GM19468 (cell line): ENCODE results near the gene BFSP2.
A peak's percentile ranks its signal among the peaks of the same experiment; 100 is the strongest.
"Not testable (repeated sequence)": the region's sequence is repeated elsewhere in the genome, so short reads cannot be mapped to it uniquely, and the experiment has no call there.

Experiments
- ATAC-seq: cut with Tn5 transposase; IDR thresholded peaks from one replicate; pipeline ENCODE4 v1.9.1; 2021; ENCODE audit warnings: mild to moderate bottlenecking, moderate library complexity, moderate number of reproducible peaks; ENCODE audit not compliant: unreplicated experiment; ENCODE audit errors: extremely low read depth

BFSP2 gene

DNA sequence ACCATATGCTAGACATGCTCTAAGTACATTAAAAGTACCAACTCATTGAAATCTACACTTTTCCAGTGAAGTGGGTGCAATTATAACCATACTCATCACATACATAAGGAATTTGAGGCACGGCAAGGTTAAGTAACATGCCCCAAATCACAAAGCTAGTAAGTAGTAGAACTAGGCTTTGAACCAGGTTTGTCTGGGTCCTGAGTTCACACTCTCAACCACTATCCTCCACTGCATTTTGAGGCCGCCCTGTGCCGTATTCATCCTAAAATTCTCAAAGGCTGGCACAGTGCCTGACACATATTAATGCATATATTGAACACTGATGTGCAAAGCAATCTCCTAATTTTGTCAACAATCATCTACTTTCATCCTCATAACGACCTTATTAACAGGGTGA is 104.9 kb downstream of the BFSP2 start:
- no peak for ATAC-seq

DNA sequence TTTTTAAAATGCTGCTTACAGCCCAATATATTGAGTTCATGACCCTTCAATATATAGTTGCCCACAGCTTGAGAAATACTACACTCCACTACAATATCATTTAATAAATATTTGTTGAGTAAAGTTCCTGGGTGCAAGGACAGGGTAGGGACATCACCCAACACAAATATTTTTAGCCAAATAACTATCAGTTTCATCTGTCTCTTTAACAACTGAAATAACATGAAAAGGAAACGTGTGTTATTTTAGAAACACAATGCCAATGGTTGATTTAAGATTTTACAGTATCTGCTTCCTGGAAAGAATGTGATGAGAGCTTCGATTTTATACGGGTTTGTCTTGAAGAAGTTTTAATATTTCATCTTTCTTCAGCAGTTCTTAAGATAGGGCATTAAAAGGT is 106.0 kb downstream of the BFSP2 start:
- ATAC-seq, result no peak

DNA sequence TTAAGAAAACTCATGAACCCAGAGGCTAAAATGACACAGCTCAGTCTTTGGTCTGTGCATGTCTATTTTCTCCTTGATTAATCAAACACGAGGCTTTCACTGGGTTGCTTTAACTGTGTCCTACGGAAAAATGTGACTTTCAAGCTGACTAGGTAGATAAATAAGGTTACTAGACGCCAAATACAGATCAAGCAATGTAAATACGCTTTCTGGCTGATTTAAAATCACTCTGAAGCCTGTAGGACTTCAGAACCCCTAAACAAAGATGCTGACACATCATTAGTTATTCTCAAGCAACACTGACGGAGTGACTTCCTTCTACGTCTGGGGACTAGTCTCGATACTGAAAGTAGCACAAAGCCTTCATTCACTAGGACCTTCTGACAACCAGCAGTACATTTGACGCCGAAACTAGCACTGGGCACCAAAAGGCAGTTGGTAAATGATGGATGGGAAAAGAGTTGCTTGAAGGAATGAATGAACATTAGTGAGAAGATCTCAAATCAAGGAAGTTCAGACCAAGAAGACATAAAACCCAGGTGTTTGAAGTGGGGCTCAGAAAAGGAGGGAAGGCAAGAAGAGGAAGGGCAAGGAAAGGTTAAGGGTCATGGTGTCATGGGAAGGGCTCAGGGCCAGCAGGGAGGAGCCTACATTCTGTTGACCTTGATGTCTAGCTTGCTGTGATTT is 106.5 kb downstream of the BFSP2 start:
- peak; percentile 92 for ATAC-seq

DNA sequence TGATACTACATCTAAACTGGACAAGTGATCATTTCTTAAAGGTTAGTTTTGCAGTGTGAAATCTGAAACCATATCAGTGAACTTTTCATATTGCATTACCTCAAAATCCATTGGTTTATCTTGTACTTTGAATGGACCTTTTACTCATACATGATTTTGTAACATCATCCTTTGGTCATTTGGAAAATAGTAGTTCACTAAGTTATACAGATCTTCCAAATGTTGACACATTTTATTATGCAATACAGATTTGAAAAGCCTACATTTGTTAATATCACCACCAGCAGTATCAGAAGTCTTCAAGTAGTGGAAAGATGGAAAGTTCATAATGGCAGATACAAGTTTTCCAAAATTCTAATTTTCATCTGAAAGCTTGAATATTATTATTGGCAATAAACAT is 109.6 kb downstream of the BFSP2 start:
- ATAC-seq, result no peak

DNA sequence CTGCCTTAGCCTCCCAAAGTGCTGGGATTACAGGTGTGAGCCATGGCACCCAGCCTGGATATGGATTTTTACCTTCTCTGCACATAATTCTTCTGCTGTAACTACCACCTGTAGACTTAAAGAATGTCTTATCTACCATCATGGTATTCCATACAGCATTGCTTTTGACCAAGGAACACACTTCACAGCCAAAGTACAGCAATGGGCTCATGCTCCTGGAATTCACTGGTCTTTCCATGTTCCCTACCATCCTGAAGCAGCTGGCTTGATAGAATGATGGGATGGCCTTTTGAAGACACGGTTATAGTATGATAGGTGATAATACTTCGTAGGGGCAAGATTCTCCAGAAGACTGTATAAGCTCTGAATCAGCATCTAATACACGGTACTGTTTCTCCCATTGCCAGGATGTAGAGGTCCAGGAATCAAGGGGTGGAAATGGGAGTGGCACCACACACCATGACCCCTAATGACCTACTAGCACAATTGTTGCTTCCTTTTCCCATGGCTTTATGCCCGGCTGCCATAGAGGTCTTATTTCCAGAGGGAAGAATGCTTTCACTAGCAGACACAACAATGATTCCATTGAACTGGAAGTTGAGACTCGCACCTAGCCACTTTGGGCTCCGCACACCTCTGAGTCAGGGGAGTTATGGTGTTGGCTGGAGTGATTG is 112.7 kb downstream of the BFSP2 start:
- ATAC-seq, result no peak

DNA sequence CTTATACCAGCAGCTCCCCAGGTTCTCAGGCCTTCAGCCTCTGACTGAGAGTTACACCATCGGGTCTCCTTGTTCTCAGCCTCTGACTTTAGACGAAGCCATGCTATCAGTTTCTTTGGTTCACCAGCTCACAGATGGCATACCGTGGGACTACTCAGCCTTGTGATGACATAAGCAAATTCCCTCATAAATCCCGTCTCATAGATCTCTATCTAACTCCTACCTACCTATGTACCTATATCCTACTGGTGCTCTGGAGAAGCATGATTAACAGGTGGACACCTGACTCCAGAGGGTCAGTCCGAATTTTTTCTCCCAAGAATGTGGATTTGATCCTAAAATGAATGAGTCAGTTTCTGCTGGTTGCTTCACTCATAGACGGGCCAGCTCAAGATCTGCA is 114.6 kb downstream of the BFSP2 start:
- ATAC-seq, result no peak

DNA sequence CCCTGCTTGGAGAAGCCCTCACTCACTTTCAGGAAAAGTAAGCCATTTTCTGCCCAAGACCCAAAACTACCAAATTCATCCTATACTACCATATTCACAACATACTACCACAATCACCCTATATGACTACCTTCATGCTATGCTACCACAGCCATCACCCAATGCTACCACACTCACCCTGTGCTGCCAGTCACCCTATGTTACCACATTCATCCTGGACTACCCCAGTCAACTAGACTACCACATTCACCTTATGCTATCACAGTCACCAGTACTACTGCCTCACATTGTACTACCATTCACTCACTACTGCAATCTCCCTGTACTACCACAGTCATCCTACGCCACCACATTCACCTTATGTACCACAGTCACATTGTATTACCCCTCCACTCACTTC is 115.3 kb downstream of the BFSP2 start:
- no peak for ATAC-seq

DNA sequence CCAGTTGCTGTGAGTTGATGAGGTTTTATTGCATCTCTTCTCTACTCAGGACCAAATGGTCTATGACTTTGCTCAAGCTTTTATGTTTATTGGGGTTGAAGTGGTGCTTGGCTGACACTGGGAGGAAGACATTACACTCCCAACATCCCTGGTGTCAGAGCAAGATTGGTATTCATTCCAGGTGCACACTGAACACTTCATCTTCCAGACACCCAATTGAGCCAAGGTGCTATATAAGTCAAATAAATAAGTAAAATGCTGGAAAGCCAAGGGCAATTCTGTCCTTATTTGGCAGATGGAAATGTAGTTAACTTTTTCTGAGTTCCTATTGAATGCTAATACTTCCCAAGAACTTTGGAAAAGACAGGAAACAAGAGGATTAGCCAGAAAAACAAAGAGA is 120.4 kb downstream of the BFSP2 start:
- ATAC-seq, result no peak

DNA sequence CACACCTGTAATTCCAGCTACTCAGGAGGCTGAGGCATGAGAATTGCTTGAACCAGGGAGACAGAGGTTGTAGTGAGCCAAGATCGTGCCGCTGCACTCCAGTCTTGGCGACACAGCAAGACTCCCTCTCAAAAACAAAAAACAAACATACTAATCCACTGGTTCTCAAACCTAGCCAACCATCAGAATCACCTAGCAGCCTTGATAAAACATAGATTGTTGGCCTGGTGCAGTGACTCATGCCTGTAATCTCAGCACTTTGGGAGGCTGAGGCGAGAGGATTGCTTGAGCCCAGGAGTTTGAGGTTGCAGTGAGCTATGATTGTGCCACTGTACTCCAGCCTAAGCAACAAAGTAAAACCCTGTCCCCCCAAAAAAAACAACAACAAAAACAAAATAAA is 121.1 kb downstream of the BFSP2 start:
- ATAC-seq, result not testable (repeated sequence)

DNA sequence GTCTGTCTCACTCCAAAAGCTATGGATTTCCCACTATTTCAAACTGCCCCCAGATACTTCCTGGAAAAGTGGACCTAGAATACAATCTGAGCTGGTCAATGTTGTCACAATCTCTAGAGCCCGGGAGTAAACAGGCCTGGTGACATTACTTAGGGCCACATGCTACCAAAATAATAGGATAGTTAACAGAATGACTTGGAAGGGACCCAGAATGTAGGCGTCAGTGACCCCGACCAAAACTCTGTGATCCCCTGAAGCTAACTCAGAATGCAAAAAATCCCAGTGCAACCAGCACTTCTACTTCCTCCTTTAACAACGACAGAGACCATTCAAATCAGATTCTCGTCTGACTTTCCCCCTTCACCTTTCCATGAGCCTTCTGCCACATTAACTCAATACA is 122.1 kb downstream of the BFSP2 start:
- no peak for ATAC-seq

DNA sequence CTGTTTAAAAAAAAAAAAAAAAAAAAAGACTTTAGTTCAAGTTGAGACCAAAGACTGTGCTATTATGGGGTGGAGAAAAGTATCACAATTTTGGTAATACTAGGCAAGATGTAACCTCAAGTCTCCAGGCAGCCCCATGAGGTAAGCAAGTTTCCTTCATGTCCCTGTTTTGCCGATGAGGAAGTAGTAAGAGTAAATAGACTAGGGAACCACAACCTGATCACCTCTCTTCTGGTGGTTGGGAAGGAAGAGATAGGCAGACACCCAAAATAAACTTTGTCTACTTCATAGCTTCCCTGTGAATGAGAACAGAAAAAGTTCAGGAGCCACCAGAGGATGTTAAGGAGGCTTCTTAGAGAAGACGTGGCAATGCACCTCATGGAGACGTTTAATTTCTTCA is 123.9 kb downstream of the BFSP2 start:
- ATAC-seq, result not testable (repeated sequence)
